EH (cell line): ENCODE results near the gene KIF26B.

Experiments used
- DNase-seq: peaks from one replicate; pipeline ENCODE4 v3.0.0-alpha.2; 2015; ENCODE audit warnings: low read depth

The KIF26B gene

GRCh38 chr1:245466261-245466660 lies 311.5 kb downstream of the KIF26B start:
- no peak for DNase-seq

GRCh38 chr1:245467804-245468203 lies 313.0 kb downstream of the KIF26B start:
- no peak for DNase-seq

GRCh38 chr1:245469006-245469405 lies 314.2 kb downstream of the KIF26B start:
- no peak for DNase-seq

- no peak for DNase-seq
These were observed 314.9 kb downstream of the KIF26B start for GRCh38 chr1:245469734-245470133.

- peak; percentile 66 for DNase-seq
These were observed 320.3 kb downstream of the KIF26B start for GRCh38 chr1:245475126-245475525.

- DNase-seq: no peak
These were observed 321.3 kb downstream of the KIF26B start for GRCh38 chr1:245475961-245476516.

GRCh38 chr1:245477941-245478340 lies 323.2 kb downstream of the KIF26B start:
- DNase-seq: no peak

- no peak for DNase-seq
These were observed 325.8 kb downstream of the KIF26B start for GRCh38 chr1:245480393-245481120.

- no peak for DNase-seq
These were observed 326.5 kb downstream of the KIF26B start for GRCh38 chr1:245481261-245481660.

- DNase-seq: no peak
These were observed 328.5 kb downstream of the KIF26B start for GRCh38 chr1:245483247-245483646.

- no peak for DNase-seq
These were observed 329.4 kb downstream of the KIF26B start for GRCh38 chr1:245484176-245484575.

- no peak for DNase-seq
These were observed 331.2 kb downstream of the KIF26B start for GRCh38 chr1:245485996-245486395.

- DNase-seq: no peak
These were observed 332.1 kb downstream of the KIF26B start for GRCh38 chr1:245486775-245487470.

- DNase-seq: no peak
These were observed 333.8 kb downstream of the KIF26B start for GRCh38 chr1:245488346-245489129.

- no peak for DNase-seq
These were observed 335.1 kb downstream of the KIF26B start for GRCh38 chr1:245489838-245490237.

GRCh38 chr1:245493029-245493428 lies 338.2 kb downstream of the KIF26B start:
- DNase-seq: peak; percentile 13

GRCh38 chr1:245495681-245496080 lies 340.9 kb downstream of the KIF26B start:
- DNase-seq: no peak

GRCh38 chr1:245500546-245500945 lies 345.8 kb downstream of the KIF26B start:
- peak; percentile 88 for DNase-seq

- DNase-seq: no peak
These were observed 346.8 kb downstream of the KIF26B start for GRCh38 chr1:245501633-245502032.

GRCh38 chr1:245503548-245503947 lies 348.8 kb downstream of the KIF26B start:
- no peak for DNase-seq

- no peak for DNase-seq
These were observed 355.4 kb downstream of the KIF26B start for GRCh38 chr1:245510144-245510543.

GRCh38 chr1:245512181-245512888 lies 357.6 kb downstream of the KIF26B start:
- peak; percentile 21 for DNase-seq
